HEK293 (cell line): ENCODE measurements around the gene CDH5.

Experiments used
- CTCF ChIP-seq: fragments of 450-650 bp; formaldehyde crosslinking; IDR thresholded peaks from 2 replicates; pipeline ENCODE4 v1.5.1; 2016; ENCODE audit warnings: missing biosample characterization, missing genetic modification characterization
- PRDM1 ChIP-seq: fragments of 450-650 bp; formaldehyde crosslinking; IDR thresholded peaks from 2 replicates; pipeline ENCODE4; 2016; ENCODE audit warnings: missing biosample characterization, missing genetic modification characterization
- RBAK ChIP-seq: fragments of 450-650 bp; formaldehyde crosslinking; IDR thresholded peaks from 2 replicates; pipeline ENCODE4 v1.5.1; 2016; ENCODE audit warnings: missing biosample characterization, missing genetic modification characterization
- YY1 ChIP-seq: fragments of 450-650 bp; formaldehyde crosslinking; IDR thresholded peaks from 2 replicates; pipeline ENCODE4 v1.5.1; 2018; ENCODE audit warnings: missing biosample characterization, missing genetic modification characterization
- ZNF335 ChIP-seq: fragments of 450-650 bp; formaldehyde crosslinking; conservative IDR thresholded peaks from 2 replicates; pipeline ENCODE4 v1.5.1; 2016; ENCODE audit warnings: missing biosample characterization, missing genetic modification characterization
- ZNF423 ChIP-seq: fragments of 450-650 bp; formaldehyde crosslinking; IDR thresholded peaks from 2 replicates; pipeline ENCODE4 v1.5.1; 2016; ENCODE audit warnings: missing biosample characterization, missing genetic modification characterization
- ZNF48 ChIP-seq: fragments of 450-650 bp; formaldehyde crosslinking; IDR thresholded peaks from 2 replicates; pipeline ENCODE4 v1.5.1; 2016; ENCODE audit warnings: missing biosample characterization, missing genetic modification characterization

- TF ChIP-seq ZNF48 (tag by site-specific recombination): no peak
- no peak for TF ChIP-seq RBAK (tag by site-specific recombination)
- TF ChIP-seq CTCF (tag by site-specific recombination): peak; percentile 63; the same call in 1 of the 2 replicates
- TF ChIP-seq ZNF423 (tag by site-specific recombination): no peak
- no peak for TF ChIP-seq ZNF335 (tag by site-specific recombination)
- no peak for TF ChIP-seq YY1 (tag by site-specific recombination)
- no peak for TF ChIP-seq PRDM1 (tag by site-specific recombination)
Observed at GRCh38 chr16:66324815-66325515, 41.5 kb upstream of the CDH5 start.
